ENCODE results near the gene HMGCS1. TPM values are rescaled to one million over a fixed set of nuclear protein-coding genes. Genes with fewer than 3 reads are reported as not detected.

The HMGCS1 gene
- total and polyA plus RNA-seq, 2 of the 13 experiments (the other 11 are each of a cell fraction or from before 2014, with no cell fraction given) = 56.8 to 318 TPM

DNA sequence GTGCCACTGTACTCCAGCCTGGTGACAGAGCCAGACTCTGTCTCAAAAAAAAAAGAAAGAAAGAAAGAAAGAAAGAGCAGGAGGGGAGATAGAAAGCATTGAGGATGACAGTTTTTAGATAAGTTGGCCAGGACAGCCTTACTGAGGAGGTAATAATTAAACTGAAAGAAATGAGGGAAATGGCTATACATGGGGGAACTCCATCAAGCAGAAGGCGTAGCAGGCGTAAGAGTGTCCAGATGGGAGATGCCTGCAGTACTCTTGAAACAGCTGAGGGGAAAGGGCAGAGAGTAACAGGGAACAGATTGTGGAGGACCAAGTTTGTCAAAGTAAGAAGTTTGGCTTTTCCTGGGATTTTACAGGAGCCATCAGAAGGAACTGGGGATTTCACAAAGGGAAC is 57.5 kb downstream of the HMGCS1 start:
- Histone ChIP-seq H3K79me2 (ENCODE audit: insufficient read depth, low read length) (no peaks in the 10 kb centered on the region), H3K4me3 (replicated peaks in 1 of 3; ENCODE audit: insufficient read depth in 1 of 3, low read depth in 2 of 3, low read length in 3 of 3) (no peak overlapping the region), H3K27me3 (ENCODE audit: control insufficient read depth in 1 of 2, insufficient read depth in 2 of 2, low read length in 2 of 2) (peaks cover 0 to 5% of the 10 kb centered on the region in 2 experiments; a peak in 1 of 5 replicates), H4K20me1 (ENCODE audit: insufficient read depth, low read length) (no peaks in the 10 kb centered on the region), H3K4me2 (ENCODE audit: low read depth, low read length) (no peak overlapping the region), H3K9me3 (ENCODE audit: low read length) (no peaks in the 10 kb centered on the region), H3K9ac (ENCODE audit: insufficient read depth, low read depth, low read length) (no peak overlapping the region), H3K36me3 (replicated peaks in 1 of 2; ENCODE audit: control insufficient read depth in 1 of 2, insufficient read depth in 2 of 2, low read length in 2 of 2) (no peaks in the 10 kb centered on the region), H3K4me1 (ENCODE audit: insufficient read depth, low read length) (no peaks in the 10 kb centered on the region; the same call in 1 of the 2 replicates), H3K27ac (ENCODE audit: extremely low read length, insufficient read depth, low read length) (no peak overlapping the region), H2AFZ (ENCODE audit: low read length) (no peak overlapping the region)
- DNase-seq (ENCODE audit: low spot score) (no peak), ATAC-seq (no peak), FAIRE-seq (no peak)
- intact Hi-C loops (cut with micrococcal nuclease; ENCODE audit: unreplicated experiment) = no loop called here
- TF ChIP-seq GTF3A (CRISPR knock-in tag; conservative IDR thresholded peaks at IDR 0.05) = no peak
- no peak for TF ChIP-seq ARHGAP35 (CRISPR knock-in tag; IDR thresholded peaks at IDR 0.05; ENCODE audit: borderline replicate concordance)
- no peak for TF ChIP-seq ZNF383 (CRISPR knock-in tag; IDR thresholded peaks at IDR 0.05; ENCODE audit: borderline replicate concordance)
- TF ChIP-seq PHF5A (CRISPR knock-in tag; IDR thresholded peaks at IDR 0.05; ENCODE audit: low read depth, unreplicated experiment) = no peak
- TF ChIP-seq MLLT10 (CRISPR knock-in tag; IDR thresholded peaks at IDR 0.05) = no peak
- TF ChIP-seq, protein P1, sequence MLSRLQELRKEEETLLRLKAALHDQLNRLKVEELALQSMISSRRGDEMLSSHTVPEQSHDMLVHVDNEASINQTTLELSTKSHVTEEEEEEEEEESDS (CRISPR knock-in tag; IDR thresholded peaks at IDR 0.05; ENCODE audit: borderline replicate concordance) = no peak
- TF ChIP-seq, protein P2, sequence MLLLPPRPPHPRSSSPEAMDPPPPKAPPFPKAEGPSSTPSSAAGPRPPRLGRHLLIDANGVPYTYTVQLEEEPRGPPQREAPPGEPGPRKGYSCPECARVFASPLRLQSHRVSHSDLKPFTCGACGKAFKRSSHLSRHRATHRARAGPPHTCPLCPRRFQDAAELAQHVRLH (CRISPR knock-in tag; IDR thresholded peaks at IDR 0.05; ENCODE audit: borderline replicate concordance, low read depth) = no peak
- TF ChIP-seq ZNF207 (IDR thresholded peaks at IDR 0.05; ENCODE audit: borderline replicate concordance) = no peak
- no peak for TF ChIP-seq CEBPB (IDR thresholded peaks at IDR 0.05; ENCODE audit: borderline replicate concordance, low read depth, low read length)
- TF ChIP-seq ZNF180 (CRISPR knock-in tag; IDR thresholded peaks at IDR 0.05; ENCODE audit: borderline replicate concordance, low read depth) = no peak
- TF ChIP-seq ZNF772 (CRISPR knock-in tag; IDR thresholded peaks at IDR 0.05) = no peak
- no peak for TF ChIP-seq ERF (CRISPR knock-in tag; IDR thresholded peaks at IDR 0.05)
- TF ChIP-seq ZNF572 (CRISPR knock-in tag; IDR thresholded peaks at IDR 0.05) = no peak
- TF ChIP-seq POLR2G (IDR thresholded peaks at IDR 0.05; ENCODE audit: low read depth, low read length) = no peak
- TF ChIP-seq NR3C1 (CRISPR knock-in tag; IDR thresholded peaks at IDR 0.05) = no peak
- TF ChIP-seq ZNF563 (CRISPR knock-in tag; IDR thresholded peaks at IDR 0.05) = no peak
- TF ChIP-seq, protein P3, sequence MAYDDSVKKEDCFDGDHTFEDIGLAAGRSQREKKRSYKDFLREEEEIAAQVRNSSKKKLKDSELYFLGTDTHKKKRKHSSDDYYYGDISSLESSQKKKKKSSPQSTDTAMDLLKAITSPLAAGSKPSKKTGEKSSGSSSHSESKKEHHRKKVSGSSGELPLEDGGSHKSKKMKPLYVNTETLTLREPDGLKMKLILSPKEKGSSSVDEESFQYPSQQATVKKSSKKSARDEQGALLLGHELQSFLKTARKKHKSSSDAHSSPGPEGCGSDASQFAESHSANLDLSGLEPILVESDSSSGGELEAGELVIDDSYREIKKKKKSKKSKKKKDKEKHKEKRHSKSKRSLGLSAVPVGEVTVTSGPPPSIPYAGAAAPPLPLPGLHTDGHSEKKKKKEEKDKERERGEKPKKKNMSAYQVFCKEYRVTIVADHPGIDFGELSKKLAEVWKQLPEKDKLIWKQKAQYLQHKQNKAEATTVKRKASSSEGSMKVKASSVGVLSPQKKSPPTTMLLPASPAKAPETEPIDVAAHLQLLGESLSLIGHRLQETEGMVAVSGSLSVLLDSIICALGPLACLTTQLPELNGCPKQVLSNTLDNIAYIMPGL (CRISPR knock-in tag; IDR thresholded peaks at IDR 0.05; ENCODE audit: borderline replicate concordance in 1 of 2, low read depth in 1 of 2) = no peak
- no peak for TF ChIP-seq ZNF570 (CRISPR knock-in tag; IDR thresholded peaks at IDR 0.05; ENCODE audit: borderline replicate concordance)
- no TSS peak for BruUV-seq (replicated peaks)
- ChIA-PET POLR2A (no interaction called here), CTCF (ENCODE audit: low intra/inter-chr PET ratio, low total read pairs) (no interaction called here)
- 86% methylated on average over 2 of the region's 2 CpGs for WGBS (ENCODE audit: low lambda C conversion rate)
- in situ Hi-C loops (cut with HindIII; ENCODE audit: extremely low pct_ligation_motif_present, low pct_unique_long_range_greater_than_20kb) = no loop called here
